Stimulated activated CD4-positive, alpha-beta T cell treated with anti-CD3 and anti-CD28 coated beads, Interleukin-4, amount 100 ng/mL, for 24 hours (primary cell): ENCODE results near the gene MRNIP.
"Not testable (repeated sequence)": the region's sequence is repeated elsewhere in the genome, so short reads cannot be mapped to it uniquely, and the experiment has no call there.

Experiments
- DNase-seq: peaks from one replicate; pipeline ENCODE4 v3.0.0-alpha.2; 2020

The MRNIP gene

DNA sequence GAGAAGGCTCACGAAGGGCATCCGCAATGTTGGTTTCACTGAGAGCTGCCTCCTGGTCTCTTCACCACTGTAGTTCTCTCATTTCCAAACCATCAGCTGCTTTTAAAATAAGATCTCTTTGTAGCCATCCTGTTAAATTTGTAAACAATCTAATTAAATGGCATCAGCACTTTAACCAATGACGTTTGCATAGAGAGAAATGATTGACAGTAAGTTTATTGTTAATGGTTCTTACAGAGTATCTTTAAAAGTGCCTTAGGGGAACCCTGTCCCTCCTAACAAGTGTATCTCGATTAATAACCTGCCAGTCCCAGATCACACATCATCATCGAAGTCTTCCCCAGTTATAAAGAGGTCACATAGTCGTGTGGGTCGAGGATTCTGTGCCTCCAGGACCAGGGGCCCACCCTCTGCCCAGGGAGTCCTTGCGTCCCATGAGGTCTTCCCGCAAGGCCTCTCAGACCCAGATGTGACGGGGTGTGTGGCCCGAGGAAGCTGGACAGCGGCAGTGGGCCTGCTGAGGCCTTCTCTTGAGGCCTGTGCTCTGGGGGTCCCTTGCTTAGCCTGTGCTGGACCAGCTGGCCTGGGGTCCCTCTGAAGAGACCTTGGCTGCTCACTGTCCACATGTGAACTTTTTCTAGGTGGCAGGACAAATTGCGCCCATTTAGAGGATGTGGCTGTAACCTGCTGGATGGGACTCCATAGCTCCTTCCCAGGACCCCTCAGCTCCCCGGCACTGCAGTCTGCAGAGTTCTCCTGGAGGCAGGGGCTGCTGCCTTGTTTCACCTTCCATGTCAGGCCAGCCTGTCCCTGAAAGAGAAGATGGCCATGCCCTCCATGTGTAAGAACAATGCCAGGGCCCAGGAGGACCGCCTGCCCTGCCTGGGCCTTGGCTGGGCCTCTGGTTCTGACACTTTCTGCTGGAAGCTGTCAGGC is 21.3 kb downstream of the MRNIP start:
- DNase-seq: no peak

DNA sequence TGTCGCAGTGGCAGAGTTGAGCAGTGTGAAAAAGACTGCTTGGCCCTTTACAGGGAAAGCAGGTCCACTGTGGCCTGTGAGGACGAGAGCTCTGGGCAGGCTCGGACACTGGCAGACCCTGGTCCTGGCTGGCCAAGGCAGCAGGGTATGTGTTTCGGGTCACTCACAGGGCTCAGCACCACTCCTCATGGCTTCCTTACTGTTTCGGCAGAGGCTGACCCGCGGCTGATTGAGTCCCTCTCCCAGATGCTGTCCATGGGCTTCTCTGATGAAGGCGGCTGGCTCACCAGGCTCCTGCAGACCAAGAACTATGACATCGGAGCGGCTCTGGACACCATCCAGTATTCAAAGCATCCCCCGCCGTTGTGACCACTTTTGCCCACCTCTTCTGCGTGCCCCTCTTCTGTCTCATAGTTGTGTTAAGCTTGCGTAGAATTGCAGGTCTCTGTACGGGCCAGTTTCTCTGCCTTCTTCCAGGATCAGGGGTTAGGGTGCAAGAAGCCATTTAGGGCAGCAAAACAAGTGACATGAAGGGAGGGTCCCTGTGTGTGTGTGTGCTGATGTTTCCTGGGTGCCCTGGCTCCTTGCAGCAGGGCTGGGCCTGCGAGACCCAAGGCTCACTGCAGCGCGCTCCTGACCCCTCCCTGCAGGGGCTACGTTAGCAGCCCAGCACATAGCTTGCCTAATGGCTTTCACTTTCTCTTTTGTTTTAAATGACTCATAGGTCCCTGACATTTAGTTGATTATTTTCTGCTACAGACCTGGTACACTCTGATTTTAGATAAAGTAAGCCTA is 22.2 kb downstream of the MRNIP start:
- peak; percentile 58 for DNase-seq

DNA sequence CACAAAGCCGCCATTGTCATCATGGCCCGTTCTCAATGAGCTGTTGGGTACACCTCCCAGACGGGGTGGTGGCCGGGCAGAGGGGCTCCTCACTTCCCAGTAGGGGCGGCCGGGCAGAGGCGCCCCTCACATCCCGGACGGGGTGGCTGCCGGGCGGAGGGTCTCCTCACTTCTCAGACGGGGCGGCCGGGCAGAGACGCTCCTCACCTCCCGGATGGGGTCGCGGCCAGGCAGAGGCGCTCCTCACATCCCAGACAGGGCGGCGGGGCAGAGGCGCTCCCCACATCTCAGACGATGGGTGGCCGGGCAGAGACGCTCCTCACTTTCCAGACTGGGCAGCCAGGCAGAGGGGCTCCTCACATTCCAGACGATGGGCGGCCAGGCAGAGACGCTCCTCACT is 23.7 kb downstream of the MRNIP start:
- not testable (repeated sequence) for DNase-seq

DNA sequence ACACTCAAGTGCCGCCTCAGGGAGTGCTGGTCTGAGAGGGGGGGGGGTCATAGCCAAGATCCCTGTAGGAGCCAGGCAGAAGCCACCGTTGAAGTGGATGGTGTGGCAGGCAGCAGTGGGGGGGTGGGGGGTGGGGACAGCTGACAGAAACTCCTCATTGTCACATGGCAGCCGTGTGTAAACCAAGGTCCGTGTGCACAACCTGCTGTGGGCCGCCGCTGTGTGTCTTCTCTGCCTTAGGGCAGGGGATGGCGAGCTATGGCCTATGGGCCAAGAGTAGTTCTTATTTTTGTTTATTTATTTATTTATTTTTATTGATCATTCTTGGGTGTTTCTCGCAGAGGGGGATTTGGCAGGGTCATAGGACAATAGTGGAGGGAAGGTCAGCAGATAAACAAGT is 24.5 kb downstream of the MRNIP start:
- DNase-seq: no peak

DNA sequence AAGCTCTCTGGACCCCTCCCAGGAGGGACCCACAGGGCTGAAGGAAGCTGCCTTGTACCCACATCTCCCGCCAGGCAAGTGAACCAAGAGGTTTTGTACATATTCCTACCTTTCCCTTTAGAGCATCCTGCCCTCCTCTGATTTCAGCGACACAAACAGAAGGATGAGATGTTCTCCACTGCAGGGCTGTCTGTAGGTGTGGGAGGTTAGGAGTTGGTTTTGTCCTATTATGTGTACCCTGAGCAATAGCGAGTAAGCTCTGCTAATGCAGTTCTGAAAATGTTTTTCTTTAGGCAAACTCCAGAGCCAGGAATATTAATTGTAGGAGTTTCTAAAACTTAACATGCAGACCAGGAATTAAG is 24.9 kb downstream of the MRNIP start:
- no peak for DNase-seq

DNA sequence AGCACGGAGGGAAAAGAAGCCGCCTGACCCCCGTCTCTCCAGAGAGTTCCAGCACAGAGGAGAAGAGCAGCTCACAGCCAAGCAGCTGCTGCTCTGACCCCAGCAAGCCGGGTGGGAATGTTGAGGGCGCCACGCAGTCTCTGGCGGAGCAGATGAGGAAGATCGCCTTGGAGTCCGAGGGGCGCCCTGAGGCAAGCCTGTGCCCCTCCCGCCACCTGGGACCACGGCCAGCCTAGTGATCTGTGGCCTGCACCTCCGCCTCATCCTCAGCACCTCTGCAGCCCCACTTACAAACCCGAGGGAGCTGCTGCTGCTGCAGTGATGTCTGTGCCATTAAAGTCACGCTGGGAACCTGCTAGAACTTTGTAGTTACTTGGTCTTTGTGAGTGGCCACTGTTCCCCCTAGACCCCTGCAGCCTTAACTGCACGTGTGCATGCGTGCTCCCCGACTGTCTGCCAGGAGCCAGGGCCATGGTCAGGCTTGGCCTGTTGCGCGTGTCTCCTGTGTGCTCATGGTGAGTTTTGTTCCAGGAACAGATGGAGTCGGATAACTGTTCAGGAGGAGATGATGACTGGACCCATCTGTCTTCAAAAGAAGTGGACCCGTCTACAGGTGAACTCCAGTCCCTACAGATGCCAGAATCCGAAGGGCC is 25.4 kb downstream of the MRNIP start:
- DNase-seq: no peak

DNA sequence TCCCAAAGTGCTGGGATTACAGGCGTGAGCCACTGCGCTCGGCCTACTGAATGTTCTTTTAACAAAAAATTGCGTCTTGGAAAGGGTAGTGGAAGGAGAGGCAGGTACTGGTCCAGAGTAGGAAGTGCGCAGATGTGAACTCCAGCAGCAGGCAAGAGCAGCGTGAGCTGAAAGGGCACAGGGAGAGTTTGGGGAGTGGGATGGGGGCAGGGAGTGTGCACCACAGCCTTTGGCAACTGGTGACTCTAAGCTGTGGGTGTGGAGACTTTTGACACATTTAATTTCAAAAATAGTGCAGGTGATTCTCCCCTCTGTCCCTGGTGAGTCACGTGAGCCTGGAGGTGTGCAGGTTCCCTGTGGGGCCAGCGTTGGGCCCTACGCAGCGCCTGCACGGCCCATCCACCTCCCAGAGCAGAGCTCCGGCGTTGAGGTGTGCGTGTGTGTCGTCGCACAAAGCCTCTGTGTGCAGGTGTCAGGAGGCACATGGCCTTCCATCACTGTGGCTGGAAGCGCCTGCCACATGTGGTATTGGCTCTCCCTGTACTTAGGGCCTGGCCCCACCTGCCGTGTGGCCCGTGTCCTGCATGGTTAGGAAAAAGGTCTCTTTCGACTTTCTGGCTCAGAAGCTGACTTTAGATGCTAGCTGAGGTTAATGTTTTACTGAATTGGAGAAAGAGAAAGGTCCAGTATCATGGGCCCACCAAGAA is 26.4 kb downstream of the MRNIP start:
- DNase-seq: no peak

DNA sequence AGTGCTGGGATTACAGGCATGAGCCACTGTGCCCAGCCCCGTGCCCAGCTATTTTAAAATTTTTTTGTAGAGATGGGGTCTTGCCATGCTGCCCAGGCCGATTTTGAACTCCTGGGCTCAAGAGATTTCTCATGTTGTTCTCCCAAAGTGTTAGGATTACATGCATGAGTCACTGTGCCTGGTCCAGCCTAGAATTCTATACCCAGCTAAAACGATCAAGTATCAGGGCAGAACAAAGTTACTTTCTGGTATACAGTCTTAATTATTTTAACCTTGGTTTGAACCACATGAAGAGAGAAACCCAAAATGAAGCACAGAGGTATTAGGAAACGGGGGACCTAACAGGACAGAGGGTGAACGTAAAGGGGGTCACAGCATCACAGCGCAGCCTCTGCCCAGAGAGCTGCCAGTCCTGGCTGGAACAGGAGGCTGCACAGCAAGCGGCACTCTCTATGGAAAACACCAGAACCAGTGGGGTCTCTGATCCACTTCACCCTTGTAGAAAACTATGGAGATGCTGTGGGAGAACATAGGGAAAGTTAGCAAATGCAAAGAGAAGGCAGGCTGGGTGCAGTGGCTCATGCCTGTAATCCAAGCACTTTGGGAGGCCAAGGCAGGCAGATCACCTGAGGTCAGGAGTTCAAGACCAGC is 27.7 kb downstream of the MRNIP start:
- DNase-seq: no peak

DNA sequence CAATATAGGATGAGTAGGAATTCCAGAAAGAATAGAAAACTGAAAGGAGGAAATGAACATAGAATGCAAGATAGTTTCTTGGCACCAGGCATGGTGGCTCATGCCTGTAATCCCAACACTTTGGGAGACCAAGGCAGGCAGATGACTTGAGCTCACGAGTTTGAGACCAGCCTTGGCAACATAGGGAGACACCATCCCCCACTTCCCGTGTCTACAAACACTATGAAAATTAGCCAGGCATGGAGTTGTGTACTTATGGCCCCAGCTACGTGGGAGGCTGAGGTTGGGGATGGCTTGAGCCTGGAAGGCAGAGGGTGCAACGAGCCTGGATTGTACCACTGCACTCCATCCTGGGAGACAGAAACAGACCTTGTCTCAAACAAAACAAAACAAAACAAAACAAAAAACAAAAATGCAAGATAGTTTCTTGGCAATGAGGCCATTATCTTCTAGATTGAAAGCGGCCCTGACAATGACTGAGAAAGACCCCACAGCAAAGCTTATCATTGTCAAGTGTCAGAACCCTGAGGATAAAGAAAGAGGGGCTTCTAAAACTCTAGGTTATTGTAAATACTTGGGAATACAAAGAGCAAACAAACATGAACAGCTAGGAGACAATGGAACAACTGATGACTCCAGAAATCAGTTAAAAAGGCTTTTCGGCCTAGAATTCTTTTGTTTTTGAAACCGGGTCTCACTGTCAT is 28.7 kb downstream of the MRNIP start:
- DNase-seq: no peak

DNA sequence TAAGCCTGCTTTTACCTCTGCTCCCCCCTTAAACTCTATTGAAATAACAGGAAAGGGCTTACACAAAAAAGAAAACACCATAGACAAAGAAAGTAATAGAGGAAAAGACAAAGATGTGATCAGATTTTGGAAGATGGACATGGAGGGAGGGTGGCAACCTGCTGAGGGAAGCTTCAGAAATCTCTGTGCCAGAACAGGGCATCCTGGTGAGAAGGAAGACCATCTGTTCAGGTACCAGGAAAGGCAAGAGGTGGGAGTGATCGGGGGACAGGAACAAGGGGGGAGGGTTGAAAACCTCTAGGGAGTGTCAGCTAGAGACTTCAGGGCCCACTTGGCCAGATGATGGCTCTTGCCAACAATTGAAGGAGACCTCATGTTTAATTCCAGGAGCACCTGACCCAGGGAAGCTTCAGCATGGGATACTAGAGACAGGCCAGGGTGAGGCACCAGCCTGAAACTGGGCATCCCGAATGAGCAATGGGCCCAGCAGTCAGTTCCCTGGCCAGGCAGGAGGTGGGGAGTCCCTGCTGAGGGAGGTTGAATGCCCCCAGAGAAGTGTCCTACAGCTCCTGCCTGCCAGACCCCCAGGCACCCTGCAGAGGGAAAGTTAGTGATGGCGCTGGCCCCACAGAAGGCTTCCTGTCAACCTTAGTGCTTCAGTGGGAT is 29.7 kb downstream of the MRNIP start:
- no peak for DNase-seq

DNA sequence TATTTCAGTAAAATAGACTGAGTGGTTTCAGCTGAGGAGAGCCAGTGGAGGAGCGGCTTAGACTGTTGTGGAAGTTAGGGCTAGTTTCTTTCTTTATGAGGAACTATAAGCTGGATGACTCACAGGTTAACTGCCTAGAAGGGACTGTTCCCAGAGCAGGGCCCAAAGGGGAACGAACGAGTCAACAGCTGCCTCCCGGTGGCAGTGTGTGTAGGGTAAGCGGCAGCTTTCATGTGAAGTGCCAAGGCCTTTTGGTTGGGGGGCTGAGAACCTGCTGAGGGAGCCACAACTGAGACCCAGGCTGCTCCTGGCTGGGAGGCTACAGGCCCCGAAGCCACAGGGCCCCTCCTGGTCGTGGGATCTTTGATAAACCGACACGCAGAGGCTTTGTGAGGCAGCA is 30.9 kb downstream of the MRNIP start:
- peak; percentile 70 for DNase-seq

DNA sequence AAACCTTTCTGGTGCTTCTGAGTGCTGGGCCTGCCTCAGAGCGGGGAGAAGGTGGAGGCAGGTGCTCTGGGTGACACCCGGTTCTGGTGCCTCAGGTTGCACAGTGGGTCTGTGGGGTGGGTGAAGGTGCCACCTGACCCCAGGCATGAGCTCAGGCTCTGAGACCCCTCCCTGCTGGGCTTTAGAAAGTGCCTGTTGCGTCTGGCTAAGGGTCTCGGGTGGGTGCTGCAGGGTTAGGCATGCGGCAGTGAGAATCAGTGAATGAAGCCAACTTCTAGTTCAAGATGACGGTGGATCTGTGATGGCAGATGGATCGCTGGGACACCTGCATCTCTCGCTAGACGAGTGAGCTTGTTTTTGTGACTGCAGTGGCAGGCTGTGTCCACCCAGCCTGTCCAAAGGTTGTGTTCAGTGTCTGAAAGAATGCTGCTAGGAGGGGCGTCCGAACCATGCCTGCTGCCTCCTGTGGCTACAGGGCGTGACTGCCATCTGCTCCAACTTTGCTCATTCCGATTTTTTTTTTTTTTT is 32.9 kb downstream of the MRNIP start:
- no peak for DNase-seq

DNA sequence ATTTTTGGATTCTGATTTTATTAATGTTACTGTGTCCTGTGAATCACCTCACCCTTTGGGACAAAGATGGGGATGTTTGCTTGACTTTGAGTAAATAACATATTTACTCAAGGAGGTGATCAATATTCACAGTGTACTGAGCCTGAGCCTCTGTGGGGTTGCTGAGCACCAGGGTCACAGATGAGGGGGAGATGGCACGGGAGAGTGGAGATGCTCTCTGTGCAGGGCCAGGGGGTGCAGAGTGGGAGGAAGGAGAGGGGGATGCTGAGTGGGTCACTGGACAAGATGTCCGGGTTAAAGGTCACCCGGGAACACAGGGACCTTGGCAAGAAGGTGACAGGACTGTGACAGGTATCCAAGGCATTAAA is 33.9 kb downstream of the MRNIP start:
- DNase-seq: no peak

DNA sequence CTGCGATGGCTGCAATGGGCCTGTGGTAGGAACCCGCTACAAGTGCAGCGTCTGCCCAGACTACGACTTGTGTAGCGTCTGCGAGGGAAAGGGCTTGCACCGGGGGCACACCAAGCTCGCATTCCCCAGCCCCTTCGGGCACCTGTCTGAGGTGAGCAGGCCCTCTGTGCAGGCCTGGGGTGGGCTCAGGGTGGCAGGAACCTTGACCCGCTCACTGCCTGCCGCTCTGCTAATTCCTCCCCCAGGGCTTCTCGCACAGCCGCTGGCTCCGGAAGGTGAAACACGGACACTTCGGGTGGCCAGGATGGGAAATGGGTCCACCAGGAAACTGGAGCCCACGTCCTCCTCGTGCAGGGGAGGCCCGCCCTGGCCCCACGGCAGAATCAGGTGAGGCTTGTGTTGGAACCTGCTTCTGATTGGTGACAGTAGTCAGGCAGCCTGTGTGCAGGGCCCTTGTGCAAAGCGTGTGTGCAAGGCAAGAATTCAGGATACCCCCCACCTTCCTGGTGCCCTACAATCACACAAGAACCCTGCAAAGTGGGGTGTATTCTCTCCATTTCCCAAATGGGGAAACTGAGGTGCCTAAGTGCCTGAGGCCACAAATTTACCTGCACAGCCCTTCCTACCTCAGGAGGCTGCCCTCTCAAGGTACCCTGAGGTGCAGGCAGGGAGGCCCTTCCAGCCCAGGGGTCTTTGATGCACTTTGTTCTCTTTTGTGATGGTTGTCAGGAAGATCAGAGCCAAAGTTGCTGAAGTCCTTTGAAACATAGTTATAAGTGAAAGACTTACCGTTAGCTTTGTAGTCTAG is 34.5 kb downstream of the MRNIP start:
- DNase-seq: no peak

DNA sequence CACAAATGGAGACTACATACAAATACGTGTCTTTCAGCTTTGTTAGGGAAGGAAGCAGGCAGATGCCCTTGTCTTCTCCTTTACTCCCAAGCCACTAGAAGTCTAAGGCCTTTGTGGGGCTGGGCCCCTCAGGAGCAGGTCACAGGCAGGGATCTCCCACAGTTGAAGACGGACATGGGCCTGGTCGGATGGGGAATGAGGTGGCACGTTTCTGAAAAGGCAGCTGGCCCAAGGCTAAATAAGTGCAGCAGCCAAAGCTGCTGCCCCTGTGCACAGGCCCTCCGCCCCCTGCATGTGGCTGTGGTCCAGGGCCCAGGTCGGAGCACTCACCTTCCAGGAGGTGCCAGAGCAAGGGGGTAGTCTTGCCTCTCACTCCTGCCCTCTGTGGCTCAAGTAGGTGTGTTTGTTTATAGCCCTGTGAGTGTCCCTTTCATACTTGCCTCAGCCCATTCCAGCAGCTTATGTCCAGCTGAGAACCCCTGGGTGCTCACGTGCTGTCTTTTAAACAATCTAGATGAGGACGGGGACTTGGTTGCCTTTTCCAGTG is 36.1 kb downstream of the MRNIP start:
- no peak for DNase-seq

DNA sequence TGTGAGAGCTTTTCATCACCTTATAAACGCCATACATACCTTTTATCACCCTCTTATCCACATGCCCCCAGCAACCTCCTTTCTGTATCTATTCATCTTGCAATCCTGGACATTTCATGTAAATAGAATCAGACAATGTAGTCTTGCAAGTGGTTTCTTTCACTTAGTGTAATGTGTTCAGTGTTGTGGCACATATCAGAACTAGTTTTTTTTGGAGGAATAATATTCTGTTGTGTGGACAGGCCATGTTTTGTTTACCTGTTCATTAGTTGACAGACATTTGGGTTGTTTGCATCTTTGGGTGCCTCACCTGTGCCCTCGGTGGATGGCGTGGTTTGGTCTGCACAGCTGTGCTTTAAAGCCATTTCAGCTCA is 36.6 kb downstream of the MRNIP start:
- DNase-seq: no peak

DNA sequence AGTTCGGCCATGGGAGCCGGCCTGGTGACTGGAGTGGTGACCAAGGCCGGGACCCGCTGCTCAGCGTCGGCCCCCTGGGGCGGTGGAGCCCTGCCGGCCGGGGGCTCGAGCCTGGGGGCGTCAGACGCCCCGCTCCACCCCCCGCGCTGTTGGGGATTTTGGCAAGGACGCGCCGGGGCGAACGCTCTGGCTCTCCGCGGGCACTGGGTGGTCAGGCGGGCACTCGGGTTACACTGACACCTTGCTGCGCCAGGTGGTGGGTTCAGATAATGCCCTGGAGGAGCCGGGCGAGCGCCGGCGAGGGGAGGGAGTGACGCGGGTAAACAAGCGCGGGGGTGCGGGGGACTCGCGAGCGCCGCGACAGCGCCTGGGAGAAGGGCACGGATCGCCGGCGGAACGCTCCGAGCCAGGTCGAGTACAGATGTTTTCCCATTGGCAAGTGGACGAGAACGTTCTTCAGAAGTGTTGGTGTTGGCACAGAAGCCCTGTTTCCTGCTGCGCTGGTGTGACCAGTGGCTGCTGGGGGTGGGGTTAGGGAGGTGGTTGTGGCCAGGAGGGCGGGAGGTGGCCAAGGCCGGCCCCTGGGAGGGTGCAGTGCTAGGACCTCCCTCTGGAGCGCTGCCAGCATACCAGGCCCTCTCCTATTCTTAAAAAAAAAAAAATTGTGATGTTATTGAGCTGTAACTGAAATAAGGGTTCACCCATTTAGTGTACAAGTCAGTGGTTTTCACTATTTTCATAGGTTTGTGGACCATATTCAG is 37.1 kb downstream of the MRNIP start:
- DNase-seq: peak; percentile 87

DNA sequence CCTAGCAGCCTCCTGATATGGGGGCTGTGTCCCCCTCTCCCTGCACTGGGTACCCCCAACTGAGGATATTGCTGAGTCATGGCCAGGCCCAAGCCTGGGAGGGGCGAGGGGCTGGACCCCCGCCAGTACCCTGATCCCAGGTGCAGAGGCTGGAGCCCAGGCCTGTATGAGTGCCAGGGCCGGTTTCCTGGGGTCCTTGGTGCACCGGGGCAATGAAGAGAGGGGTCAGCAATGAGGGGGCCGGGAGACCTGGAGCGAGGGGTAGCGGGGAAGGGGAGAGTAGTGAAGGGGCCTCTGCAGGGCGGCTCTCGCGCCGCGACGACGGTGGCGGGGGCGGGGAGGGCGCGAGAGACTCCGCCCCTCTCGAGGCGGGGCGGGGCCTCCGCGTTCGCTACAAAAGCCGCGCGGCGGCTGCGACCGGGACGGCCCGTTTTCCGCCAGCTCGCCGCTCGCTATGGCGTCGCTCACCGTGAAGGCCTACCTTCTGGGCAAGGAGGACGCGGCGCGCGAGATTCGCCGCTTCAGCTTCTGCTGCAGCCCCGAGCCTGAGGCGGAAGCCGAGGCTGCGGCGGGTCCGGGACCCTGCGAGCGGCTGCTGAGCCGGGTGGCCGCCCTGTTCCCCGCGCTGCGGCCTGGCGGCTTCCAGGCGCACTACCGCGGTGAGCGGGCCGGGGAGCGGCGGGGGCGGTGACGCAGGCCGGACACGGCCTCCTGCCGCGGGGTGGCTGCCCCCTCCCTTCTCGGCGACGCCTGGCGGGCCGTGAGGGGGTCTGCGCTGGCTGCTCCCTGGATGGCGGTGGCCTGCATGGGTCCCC is 37.9 kb downstream of the MRNIP start, which contains the start of gene SQSTM1:
TSS of gene SQSTM1 (plus strand) at position 423 of the 815 bp plus-strand sequence. CDS start at position 455, 32 bp downstream.
- peak; percentile 78 for DNase-seq
